COLO668 (cell line): ENCODE results near the gene LIMCH1.
"Not testable (repeated sequence)": the region's sequence is repeated elsewhere in the genome, so short reads cannot be mapped to it uniquely, and the experiment has no call there.

Experiments used
- DNase-seq: peaks from one replicate; lab custom pipeline; 2025; ENCODE audit not compliant: unreplicated experiment; lab: John Stamatoyannopoulos, UW

Gene LIMCH1

GRCh38 chr4:41638866-41639265, 100.9 kb downstream of the LIMCH1 start:
- DNase-seq: no peak

DNA sequence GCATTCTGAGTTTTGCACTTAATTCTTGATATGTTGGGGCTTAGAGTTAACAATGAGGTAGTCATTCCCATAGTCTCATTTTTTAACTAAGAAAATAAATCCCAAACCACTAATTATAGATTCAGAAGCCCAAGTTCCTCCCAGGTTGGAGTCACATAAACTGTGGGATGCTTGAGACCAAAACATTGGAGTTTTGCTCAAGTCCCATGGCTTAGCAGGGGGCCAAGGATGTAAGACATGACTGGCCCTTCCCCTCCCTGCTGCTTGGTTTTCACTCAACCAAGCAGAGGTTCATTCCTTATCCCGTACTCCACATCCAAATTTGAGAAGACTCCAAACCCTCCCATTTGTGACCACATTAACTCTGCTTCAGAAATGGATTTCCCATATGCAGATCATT, 101.3 kb downstream of the LIMCH1 start:
- no peak for DNase-seq

GRCh38 chr4:41640906-41641305, 102.9 kb downstream of the LIMCH1 start:
- no peak for DNase-seq

- DNase-seq: not testable (repeated sequence)
Observed at GRCh38 chr4:41642746-41643145, 104.8 kb downstream of the LIMCH1 start.

GRCh38 chr4:41643331-41643730, 105.4 kb downstream of the LIMCH1 start:
- no peak for DNase-seq

DNA sequence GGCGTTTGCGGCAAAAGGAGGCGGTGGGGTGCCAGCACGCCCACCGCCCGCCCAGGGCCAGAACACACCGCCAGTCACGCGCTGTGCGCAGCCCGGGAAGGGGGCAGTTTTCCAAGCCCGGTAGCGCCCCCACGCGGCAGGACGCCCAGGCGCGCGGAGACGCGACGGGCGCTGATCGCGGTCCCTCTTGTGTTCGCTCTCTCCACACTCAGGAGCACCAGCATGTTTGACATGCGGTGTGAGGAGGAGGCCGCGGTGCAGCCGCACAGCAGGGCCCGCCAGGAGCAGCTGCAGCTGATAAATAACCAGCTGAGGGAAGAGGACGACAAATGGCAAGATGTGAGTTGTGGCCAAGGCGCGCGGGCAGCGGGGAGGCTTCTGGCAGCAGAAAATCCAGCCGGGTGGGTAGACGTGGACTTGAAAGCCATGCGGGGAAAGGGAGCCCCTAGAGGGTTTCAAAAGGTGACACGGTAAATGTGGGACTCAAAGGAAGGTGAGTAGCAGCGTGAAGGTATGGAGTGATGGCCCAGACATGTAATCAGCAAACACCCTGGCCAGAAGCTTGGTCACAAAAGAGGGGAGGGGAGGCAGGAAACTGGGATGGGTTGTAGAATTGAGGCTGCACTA, 106.4 kb downstream of the LIMCH1 start:
- no peak for DNase-seq

DNA sequence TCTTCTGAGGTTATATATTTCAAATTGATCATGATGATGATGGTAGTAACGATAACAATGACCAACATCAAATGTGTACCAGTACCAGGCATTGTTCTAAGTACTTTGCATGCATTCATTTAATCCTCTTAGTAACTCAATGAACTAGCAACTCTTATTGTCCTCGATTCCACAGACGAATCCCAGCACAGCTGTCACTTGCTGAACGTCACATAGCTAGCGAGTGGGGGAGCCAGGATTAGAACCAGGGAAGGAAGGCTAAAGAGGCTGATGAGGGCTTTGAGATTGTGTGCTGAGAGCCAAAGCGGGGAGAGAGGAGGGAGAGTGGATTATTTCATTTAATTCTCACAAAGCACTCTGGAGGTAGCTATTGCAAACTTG, 106.9 kb downstream of the LIMCH1 start:
- no peak for DNase-seq

GRCh38 chr4:41645728-41646390, 107.9 kb downstream of the LIMCH1 start:
- DNase-seq: no peak

DNA sequence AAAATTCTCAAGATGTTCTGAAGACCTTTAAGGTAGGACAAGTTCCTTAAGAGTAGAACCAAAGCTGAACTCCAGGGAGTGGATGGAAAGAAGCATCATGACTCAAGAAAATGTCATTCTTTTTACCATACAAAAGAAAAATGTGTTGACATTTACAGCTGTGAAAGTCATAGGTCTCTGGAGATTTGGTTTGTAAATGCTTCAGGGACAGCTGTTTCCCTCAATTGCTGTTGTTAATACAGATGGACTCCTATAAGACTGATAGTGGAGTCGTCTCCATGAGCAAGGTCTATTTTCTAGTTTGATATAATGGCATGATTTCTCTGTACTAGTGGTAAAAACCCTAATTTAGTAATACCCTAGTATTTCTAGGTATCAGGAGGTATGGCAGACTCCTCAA, 108.9 kb downstream of the LIMCH1 start:
- DNase-seq: no peak

DNA sequence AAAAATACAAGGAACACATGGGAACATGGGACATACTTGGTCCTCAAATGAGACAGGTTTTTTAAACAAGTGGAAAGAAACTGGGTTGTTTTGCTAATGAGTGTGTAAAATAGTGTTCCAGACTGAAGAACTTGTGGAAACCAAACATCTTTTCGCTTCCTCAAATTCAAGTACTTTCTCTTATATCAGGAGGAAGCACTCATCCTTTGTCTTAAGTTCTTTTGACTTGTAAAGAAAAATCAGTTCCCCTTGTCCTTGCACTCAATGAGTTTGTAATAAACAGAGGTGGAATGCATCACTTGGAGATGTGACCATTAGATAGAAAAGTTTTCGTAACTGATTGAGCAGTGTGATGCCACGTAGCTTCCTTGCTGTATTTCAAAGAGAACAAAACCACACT, 109.4 kb downstream of the LIMCH1 start:
- no peak for DNase-seq

DNA sequence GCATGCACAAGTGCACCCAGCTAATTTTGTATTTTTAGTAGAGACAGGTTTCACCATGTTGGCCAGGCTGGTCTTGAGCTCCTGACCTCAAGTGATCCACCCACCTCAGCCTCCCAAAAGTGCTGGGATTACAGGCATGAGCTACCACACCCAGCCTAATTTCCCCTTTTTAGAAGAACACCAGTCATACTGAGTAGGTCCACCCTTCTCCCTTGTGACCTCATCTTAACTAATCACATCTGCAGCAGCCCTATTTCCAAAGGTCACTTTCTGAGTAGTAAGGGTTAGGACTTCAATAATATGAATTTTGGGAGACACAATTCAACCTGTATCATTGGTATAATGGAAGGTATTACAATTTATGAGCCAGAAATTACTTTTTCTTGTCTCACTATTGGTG, 113.2 kb downstream of the LIMCH1 start:
- not testable (repeated sequence) for DNase-seq

DNA sequence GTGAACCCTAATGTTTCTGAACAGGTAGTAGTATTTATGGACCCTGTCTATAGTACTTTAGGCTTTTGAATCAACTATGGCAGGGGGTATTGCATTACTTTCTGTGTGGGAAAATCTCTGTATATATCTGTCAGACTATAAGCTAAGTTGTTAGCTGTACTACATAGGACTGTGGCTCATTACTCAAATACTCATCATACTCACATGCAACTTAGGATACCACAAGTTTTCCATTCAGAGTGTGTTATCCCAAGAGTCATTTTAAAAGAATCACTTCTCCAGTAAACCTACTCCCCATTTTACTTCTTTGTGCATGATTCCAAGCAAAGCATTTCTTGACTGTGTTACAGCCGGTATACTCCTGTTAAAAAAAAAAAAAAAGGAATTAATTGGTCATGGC, 115.0 kb downstream of the LIMCH1 start:
- DNase-seq: no peak

GRCh38 chr4:41653523-41653922, 115.6 kb downstream of the LIMCH1 start:
- no peak for DNase-seq

- no peak for DNase-seq
Observed at GRCh38 chr4:41655177-41655576, 117.2 kb downstream of the LIMCH1 start.

DNA sequence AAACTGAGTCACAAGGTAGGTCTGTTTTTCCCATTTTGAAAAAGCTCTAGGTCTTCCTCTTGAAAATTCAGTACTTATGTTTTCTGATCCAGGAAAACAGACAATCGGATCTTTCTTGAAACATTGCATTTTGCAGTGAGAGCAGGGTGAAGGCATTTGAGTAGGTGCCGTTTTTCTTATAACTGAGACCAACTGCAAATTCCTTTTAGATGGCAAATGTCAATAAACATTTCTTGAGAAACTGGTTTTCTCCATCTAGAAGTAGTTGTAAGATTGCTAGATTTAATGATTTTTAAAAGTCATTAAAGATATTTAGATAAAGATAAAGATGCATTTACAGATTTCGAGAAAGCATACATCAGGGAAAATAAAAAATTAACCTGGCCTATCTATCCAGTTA, 118.1 kb downstream of the LIMCH1 start:
- DNase-seq: no peak

GRCh38 chr4:41656572-41657520, 118.9 kb downstream of the LIMCH1 start:
- DNase-seq: no peak

GRCh38 chr4:41657561-41657960, 119.6 kb downstream of the LIMCH1 start:
- DNase-seq: no peak

GRCh38 chr4:41658163-41658562, 120.2 kb downstream of the LIMCH1 start:
- peak; percentile 31 for DNase-seq

- no peak for DNase-seq
Observed at GRCh38 chr4:41660352-41660751, 122.4 kb downstream of the LIMCH1 start.

DNA sequence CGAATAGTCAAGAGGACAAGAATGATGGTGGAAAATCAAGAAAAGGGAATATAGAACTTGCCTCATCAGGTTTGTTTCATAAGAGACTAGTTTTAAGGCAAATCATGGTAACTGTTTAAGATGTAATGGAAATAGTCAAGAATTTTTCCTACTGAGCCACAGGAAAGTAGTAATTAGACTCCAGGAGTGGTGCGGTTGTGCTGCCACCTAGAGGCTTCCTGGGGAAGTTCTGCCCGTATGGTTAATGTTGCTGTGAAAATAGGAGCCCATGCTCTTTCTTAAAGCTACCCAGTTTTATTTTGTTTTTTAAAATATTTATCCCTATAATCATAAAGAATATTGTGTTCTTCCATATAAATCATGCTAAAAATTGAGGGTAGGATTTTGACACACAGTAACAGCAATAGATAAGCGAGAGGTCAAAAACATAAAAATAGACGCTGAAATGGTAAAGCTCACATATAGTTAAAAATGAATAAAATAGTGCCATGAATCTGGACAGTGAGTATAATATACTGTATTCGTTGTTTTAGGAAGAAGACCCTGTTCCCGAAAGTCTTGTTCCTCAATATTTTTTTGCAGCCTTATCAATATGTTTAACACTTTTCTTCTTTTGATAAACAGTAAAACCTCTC, 123.6 kb downstream of the LIMCH1 start:
- peak; percentile 55 for DNase-seq

DNA sequence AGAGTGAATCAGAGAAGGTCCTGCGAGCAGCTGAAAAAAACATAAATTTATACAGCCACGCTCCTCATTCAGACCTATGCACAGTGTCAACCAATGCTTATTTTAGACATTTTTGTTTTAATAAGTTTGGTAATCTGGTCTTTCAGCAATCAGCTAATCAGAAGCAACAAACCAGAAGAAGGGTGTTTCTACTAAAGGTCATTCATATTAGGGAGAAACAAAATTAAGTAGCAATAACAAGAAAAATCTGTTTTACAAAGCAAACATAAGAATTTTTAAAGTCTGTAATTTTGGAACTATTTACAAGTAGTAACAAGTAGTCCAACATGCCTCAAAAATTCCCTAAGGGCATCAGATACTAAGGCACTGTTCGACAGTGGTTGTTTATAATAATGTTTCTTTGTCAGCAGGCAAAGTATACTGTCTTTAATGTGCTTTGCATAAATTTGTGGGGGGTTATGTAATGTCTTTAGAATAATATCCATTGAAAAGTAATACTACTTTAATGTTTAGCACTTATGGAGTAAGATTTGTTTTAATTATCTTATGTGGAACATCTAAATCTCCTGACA, 127.8 kb downstream of the LIMCH1 start:
- no peak for DNase-seq
